HG03442 (cell line): ENCODE results near the gene CHTOP.
A peak's percentile ranks its signal among the peaks of the same experiment; 100 is the strongest.
"Not testable (repeated sequence)": the region's sequence is repeated elsewhere in the genome, so short reads cannot be mapped to it uniquely, and the experiment has no call there.

Experiments
- ATAC-seq: cut with Tn5 transposase; IDR thresholded peaks from one replicate; pipeline ENCODE4 v1.9.1; 2021; ENCODE audit warnings: mild to moderate bottlenecking, moderate library complexity; ENCODE audit not compliant: unreplicated experiment

The CHTOP gene, protein sequence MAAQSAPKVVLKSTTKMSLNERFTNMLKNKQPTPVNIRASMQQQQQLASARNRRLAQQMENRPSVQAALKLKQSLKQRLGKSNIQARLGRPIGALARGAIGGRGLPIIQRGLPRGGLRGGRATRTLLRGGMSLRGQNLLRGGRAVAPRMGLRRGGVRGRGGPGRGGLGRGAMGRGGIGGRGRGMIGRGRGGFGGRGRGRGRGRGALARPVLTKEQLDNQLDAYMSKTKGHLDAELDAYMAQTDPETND

GRCh38 chr1:153633754-153634665 lies at the start of gene CHTOP:
TSS of gene CHTOP (plus strand) at chr1:153634066. CDS start at chr1:153636589, 2,523 bp downstream.
- peak; percentile 84 for ATAC-seq

- no peak for ATAC-seq
These were observed 48.9 kb upstream of the CHTOP start for GRCh38 chr1:153585006-153585405.

DNA sequence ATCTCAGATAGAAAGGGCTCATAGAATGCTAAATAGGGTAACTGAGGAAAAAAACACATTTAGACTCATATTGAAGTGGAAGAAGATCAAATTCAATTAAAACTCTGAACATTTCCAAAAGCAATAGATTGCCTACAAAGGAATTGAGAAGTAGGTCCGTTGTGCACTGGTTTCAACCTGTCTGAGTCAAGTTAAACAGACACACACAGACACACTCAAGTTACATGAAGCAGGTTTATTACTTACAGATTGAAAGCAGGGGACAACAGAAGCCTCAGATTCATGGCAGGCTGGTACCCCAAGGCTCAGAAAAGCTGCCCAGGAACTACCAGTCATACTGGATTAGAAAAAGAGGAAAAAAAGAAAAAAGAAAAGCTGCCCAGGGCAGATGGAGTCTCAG lies 47.5 kb upstream of the CHTOP start:
- no peak for ATAC-seq

DNA sequence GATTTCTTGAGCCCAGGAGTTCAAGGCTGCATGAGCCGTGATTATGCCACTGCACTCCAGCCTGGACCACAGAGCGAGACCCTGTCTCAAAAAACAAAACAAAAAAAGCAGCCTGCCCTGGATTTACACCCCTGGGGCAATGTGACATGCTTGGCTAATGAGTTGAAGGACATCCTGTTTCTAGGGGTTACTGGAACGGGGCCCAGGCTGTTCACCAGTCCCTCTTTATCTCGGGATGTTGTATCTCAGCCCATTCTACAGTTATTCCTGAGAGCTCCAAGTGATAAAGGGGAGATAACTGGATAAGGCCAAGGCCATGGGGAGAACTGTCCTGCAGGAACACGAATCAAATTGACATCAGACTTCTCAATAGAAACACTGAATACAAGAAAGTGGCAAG lies 46.6 kb upstream of the CHTOP start:
- ATAC-seq: no peak

GRCh38 chr1:153588033-153588432 lies 45.8 kb upstream of the CHTOP start:
- ATAC-seq: not testable (repeated sequence)

- ATAC-seq: no peak
These were observed 45.4 kb upstream of the CHTOP start for GRCh38 chr1:153588482-153588881.

DNA sequence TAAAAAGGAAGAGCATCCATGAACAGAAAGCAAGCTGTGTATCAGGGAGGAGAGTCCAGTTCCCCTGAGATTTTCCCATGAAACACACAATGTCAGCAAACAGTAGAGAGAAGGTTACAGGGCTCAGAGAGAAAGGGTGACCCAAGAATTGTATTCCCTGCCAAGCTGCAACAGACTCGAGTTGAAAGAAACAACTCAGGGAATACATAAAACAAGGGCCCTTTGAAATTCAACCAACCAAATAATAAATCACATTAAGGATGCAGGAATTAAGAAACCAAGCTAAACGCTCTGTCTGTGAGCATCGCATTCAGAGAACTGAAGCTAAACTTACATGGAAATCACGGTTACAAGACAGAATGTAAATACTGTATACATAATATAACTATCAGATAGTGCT lies 41.1 kb upstream of the CHTOP start:
- no peak for ATAC-seq

DNA sequence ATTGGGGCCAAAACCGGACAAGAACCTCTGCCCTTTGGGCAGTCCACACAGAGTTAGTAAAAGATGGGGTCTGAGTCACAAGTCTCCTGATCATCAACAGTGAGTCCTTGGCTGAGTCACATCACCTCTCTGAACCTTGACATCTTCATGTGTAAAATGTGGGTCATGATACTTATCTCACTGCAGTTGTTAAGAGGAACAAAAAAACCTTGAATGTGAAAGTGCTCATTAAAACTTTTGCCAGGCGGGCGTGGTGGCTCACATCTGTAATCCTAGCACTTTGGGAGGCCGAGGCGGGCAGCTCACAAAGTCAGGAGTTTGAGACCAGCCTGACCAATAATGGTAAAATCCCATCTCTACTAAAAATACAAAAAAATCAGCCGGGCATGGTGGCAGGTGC lies 36.7 kb upstream of the CHTOP start:
- ATAC-seq: no peak

GRCh38 chr1:153598309-153599172 lies 35.3 kb upstream of the CHTOP start:
- ATAC-seq: peak; percentile 93

GRCh38 chr1:153599847-153600246 lies 34.0 kb upstream of the CHTOP start:
- no peak for ATAC-seq

DNA sequence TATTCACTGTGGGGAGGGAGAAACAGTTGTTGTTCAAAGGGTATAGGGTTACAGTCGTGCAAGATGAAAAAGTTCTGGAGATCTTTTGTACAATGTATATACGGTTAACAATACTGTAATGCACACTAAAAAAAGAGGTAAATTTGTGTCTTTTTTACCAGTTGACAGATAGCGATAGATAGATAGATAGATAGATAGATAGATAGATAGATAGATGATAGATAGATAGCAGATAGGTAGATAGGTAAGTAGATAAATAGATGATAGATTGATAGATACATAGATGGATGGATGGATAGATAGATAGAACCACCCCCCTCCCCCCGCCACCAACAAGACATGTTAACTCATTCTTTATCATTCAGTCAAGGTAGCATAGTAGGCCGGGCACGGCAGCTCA lies 31.1 kb upstream of the CHTOP start:
- no peak for ATAC-seq

DNA sequence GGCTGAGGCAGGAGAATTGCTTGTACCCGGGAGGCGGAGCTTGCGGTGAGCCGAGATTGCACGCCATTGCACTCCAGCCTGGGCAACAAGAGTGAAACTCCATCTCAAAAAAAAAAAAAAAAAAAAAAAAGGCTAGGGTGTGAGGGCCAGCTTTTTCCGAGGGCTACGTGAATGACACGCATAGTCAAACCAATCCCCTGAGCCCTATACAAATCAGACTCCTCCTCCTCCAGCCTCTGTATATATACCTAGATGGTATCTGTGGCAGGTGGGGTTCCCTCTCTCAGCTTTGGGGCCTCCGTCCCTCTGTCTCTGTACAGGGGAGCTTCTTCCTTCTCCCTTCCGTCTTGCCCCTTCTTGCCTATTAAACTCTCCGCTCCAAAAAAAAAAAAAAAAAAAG lies 27.7 kb upstream of the CHTOP start:
- no peak for ATAC-seq

GRCh38 chr1:153607381-153607780 lies 26.5 kb upstream of the CHTOP start:
- ATAC-seq: no peak

- ATAC-seq: no peak
These were observed 25.7 kb upstream of the CHTOP start for GRCh38 chr1:153608089-153608682.

DNA sequence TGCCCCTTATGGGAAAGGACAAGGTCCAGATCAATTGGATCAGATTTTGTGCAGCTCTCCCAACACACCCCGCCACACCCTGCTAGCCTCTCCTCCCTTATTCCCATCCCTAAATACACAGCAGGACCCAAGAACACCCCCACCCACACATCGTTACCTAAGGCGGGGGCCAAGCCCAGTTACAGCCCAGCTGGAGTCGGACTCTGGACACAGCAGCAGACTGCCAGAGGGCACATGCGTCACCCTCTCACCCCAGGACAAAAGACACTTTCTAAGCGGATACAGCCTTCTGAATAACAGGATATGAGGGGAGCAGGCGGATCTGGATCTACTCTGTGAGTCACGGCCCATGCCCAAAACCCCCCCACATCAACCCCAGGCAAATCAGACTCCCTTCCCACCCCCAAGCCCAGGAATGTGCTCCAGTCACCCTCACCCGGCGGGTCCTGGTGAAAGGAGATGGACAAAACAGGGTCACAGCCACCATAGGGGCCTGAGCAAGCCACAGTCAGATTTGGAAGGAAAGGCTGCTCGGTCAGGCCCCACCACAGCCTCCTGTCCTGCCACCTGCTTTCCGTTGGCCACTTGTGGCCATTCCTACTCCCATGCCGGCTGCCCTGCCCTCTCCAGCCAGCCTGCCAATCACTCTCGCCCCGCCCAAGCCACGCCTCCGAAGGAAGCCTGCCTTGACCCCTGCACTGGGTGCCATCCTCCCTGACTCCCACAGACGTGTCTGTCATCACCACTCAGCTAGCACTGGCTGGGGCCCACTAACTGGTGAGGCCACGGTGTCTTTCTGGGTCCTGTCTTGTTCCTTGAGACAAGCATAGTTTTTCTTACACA lies 24.9 kb upstream of the CHTOP start:
- no peak for ATAC-seq

DNA sequence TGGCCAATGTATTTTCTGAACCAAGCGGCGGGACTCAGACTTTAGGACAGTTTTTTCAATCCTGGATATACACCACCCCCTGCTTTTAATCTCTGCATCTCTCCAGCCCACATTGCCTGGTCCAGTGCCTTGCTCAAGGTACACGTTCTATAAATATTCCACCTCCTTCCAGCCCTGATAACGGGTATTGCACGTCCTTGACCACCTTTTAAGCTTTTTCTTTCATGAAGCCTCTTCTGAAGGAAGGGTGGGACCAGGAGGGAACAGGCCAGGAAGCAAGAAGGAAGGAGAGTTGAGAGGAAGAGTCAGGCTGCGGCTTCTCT lies 24.3 kb upstream of the CHTOP start:
- no peak for ATAC-seq

- no peak for ATAC-seq
These were observed 23.5 kb upstream of the CHTOP start for GRCh38 chr1:153610334-153610733.

DNA sequence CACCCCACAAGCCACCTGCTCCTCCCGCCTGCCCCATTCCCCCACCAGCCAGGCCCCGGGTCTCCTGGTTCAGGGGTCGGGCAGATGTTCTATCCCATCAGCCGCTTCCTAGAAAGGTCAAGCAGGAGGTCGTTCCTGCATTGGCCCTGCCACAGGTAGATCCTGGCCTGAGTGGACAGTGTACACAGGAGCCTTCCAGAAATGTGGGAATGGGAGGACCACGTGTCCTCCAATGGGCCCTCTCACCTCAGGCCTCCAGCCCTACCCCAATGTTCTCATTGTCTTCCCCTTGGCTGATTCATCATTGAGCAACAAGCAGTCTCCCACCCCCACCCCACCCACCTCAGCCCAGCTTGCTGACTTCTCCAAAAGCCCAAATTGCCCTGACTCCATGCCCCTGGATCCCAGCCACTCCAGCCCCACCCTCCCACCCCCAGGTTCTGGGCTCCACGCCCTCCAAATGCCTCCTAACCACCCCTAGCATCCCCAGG lies 23.0 kb upstream of the CHTOP start:
- no peak for ATAC-seq

- no peak for ATAC-seq
These were observed 22.5 kb upstream of the CHTOP start for GRCh38 chr1:153611356-153611755.
